ENCODE data around the gene HLA-DRB1.

HLA-DRB1 gene

GRCh38 chr6:32610682-32611296 lies 21.1 kb upstream of the HLA-DRB1 start:
- DNase-seq (ENCODE audit: insufficient read length, low spot score) (no peak), FAIRE-seq (peak; percentile 55)

DNA sequence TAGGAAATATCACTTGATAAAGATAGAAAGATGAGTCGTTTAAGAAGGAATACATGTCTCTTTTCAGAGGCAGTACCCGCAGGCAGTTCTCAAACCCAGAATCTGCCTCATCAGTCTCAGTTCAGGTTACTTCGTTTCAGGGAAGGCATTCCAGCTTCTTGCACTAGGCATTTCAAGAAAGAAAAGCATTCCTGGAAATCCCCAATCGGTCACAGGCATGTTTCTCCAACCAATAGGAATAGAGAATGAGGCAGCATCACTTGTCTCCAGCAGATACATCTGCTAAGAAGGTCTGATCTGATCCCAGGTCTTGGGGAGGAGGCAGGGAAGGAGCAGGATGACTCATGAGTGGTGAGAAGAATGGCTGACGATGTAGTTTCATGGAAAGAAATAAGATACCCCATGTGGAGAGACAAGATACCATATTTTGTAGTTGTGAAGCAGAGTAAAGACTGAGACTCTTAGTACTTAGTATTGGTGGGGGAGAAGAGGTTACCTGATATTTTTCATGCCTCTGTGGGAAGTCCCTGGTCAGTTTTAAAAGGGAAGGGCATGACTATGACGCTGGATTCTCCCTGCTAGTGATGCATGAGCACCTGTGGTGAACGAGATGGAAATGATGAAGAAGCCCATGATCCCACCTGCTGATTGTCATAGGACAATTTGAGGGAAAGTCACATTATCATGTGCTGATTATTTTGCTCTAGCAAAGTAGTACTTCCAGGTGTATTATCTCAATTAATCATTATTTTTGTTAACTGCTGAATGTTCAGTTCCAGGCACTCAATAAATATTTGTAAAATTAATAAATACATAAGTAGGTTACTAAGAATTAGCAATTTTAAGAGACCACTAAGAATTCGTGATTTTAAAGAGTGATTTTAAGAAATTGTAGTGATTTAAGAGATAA lies 20.3 kb upstream of the HLA-DRB1 start:
- TF ChIP-seq POLR2A (IDR thresholded peaks at IDR 0.05; ENCODE audit: low read depth, low read length) = peak; percentile 82
- TF ChIP-seq POU2F2 (IDR thresholded peaks at IDR 0.05; ENCODE audit: low read depth, low read length) = peak; percentile 56
- peak; percentile 79; the same call in 1 of the 2 replicates for TF ChIP-seq POLR2AphosphoS5 (IDR thresholded peaks at IDR 0.05; ENCODE audit: low read depth, low read length)
- no peak for TF ChIP-seq PAX5 (IDR thresholded peaks at IDR 0.05; ENCODE audit: insufficient read depth, low read length, severe bottlenecking)
- peak; percentile 73 for TF ChIP-seq TAF1 (IDR thresholded peaks at IDR 0.05; ENCODE audit: low read depth, low read length)
- TF ChIP-seq SPI1 (IDR thresholded peaks at IDR 0.05; ENCODE audit: low read depth, low read length) = peak; percentile 47; the same call in 1 of the 2 replicates
- FAIRE-seq (peak; percentile 99), DNase-seq (ENCODE audit: insufficient read length, low spot score) (peak; percentile 25)

More at GRCh38 chr6:32610682-32611296, 21.1 kb upstream of the HLA-DRB1 start:
- no peak for TF ChIP-seq POLR2A (IDR thresholded peaks at IDR 0.05; ENCODE audit: low read depth, low read length)
- TF ChIP-seq POLR2AphosphoS5 (IDR thresholded peaks at IDR 0.05; ENCODE audit: low read depth, low read length) = no peak
- TF ChIP-seq POU2F2 (IDR thresholded peaks at IDR 0.05; ENCODE audit: low read depth, low read length) = no peak
- no peak for TF ChIP-seq PAX5 (IDR thresholded peaks at IDR 0.05; ENCODE audit: insufficient read depth, low read length, severe bottlenecking)
- no peak for TF ChIP-seq TAF1 (IDR thresholded peaks at IDR 0.05; ENCODE audit: low read depth, low read length)
- TF ChIP-seq SPI1 (IDR thresholded peaks at IDR 0.05; ENCODE audit: low read depth, low read length) = no peak

- TF ChIP-seq SPI1 (IDR thresholded peaks at IDR 0.05; ENCODE audit: low read depth, low read length) (no peak), TAF1 (IDR thresholded peaks at IDR 0.05; ENCODE audit: low read depth, low read length) (no peak), POLR2AphosphoS5 (IDR thresholded peaks at IDR 0.05; ENCODE audit: low read depth, low read length) (no peak; the same call in 1 of the 2 replicates), POU2F2 (IDR thresholded peaks at IDR 0.05; ENCODE audit: low read depth, low read length) (no peak), PAX5 (IDR thresholded peaks at IDR 0.05; ENCODE audit: insufficient read depth, low read length, severe bottlenecking) (no peak), POLR2A (IDR thresholded peaks at IDR 0.05; ENCODE audit: low read depth, low read length) (no peak)
- FAIRE-seq (no peak), DNase-seq (ENCODE audit: insufficient read length, low spot score) (no peak)
Measured at GRCh38 chr6:32609391-32609730, 19.7 kb upstream of the HLA-DRB1 start.

- FAIRE-seq (peak; percentile 45), DNase-seq (ENCODE audit: insufficient read length, low spot score) (no peak)
- TF ChIP-seq POLR2AphosphoS5 (IDR thresholded peaks at IDR 0.05; ENCODE audit: low read depth, low read length) = no peak
- no peak for TF ChIP-seq SPI1 (IDR thresholded peaks at IDR 0.05; ENCODE audit: low read depth, low read length)
- no peak for TF ChIP-seq TAF1 (IDR thresholded peaks at IDR 0.05; ENCODE audit: low read depth, low read length)
- no peak for TF ChIP-seq POLR2A (IDR thresholded peaks at IDR 0.05; ENCODE audit: low read depth, low read length)
- no peak for TF ChIP-seq PAX5 (IDR thresholded peaks at IDR 0.05; ENCODE audit: insufficient read depth, low read length, severe bottlenecking)
- TF ChIP-seq POU2F2 (IDR thresholded peaks at IDR 0.05; ENCODE audit: low read depth, low read length) = no peak
Measured at GRCh38 chr6:32608362-32608761, 18.7 kb upstream of the HLA-DRB1 start.

- FAIRE-seq = no peak
- no peak for DNase-seq (ENCODE audit: insufficient read length, low spot score)
Measured at GRCh38 chr6:32607988-32608298, 18.3 kb upstream of the HLA-DRB1 start.

GRCh38 chr6:32607263-32607987 lies 17.8 kb upstream of the HLA-DRB1 start:
- TF ChIP-seq POLR2AphosphoS5 (IDR thresholded peaks at IDR 0.05; ENCODE audit: low read depth, low read length) (0 out of 2 replicates have a peak, but pooled peaks have one; percentile 38), PAX5 (IDR thresholded peaks at IDR 0.05; ENCODE audit: insufficient read depth, low read length, severe bottlenecking) (no peak)
- no peak for DNase-seq (ENCODE audit: insufficient read length, low spot score)
- FAIRE-seq = peak; percentile 86

More at GRCh38 chr6:32607988-32608298, 18.3 kb upstream of the HLA-DRB1 start:
- no peak for TF ChIP-seq PAX5 (IDR thresholded peaks at IDR 0.05; ENCODE audit: insufficient read depth, low read length, severe bottlenecking)
- TF ChIP-seq POLR2A (IDR thresholded peaks at IDR 0.05; ENCODE audit: low read depth, low read length) = no peak; the same call in 1 of the 2 replicates
- TF ChIP-seq POU2F2 (IDR thresholded peaks at IDR 0.05; ENCODE audit: low read depth, low read length) = no peak
- TF ChIP-seq TAF1 (IDR thresholded peaks at IDR 0.05; ENCODE audit: low read depth, low read length) = no peak
- no peak for TF ChIP-seq POLR2AphosphoS5 (IDR thresholded peaks at IDR 0.05; ENCODE audit: low read depth, low read length)
- TF ChIP-seq SPI1 (IDR thresholded peaks at IDR 0.05; ENCODE audit: low read depth, low read length) = no peak

DNA sequence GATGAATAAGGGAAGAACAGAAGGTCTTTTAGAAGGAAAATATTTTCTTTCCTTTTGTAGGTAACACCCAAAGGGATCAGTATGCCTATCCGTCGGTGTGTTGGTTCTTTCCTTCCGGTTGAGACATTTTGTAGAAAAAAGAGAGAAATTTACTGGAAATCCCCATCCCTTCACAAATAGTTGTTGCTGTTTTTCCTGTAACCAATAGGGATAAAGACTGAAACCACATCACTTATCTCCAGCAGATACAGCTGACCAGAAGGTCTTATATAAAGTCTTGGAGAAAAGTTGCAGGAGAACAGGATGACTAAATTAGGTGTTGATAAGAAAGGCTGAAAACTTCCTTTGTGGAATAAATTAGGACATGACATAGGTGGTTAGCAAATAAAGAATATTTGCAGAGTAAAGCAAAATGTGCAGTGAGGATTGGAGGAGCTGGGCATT lies 14.8 kb upstream of the HLA-DRB1 start:
- TF ChIP-seq POLR2A (IDR thresholded peaks at IDR 0.05; ENCODE audit: low read depth, low read length) (0 out of 2 replicates have a peak, but pooled peaks have one; percentile 14), SPI1 (IDR thresholded peaks at IDR 0.05; ENCODE audit: low read depth, low read length) (no peak), TAF1 (IDR thresholded peaks at IDR 0.05; ENCODE audit: low read depth, low read length) (no peak), POLR2AphosphoS5 (IDR thresholded peaks at IDR 0.05; ENCODE audit: low read depth, low read length) (0 out of 2 replicates have a peak, but pooled peaks have one; percentile 37), POU2F2 (IDR thresholded peaks at IDR 0.05; ENCODE audit: low read depth, low read length) (no peak)
- FAIRE-seq (peak; percentile 48), DNase-seq (ENCODE audit: insufficient read length, low spot score) (no peak)

DNA sequence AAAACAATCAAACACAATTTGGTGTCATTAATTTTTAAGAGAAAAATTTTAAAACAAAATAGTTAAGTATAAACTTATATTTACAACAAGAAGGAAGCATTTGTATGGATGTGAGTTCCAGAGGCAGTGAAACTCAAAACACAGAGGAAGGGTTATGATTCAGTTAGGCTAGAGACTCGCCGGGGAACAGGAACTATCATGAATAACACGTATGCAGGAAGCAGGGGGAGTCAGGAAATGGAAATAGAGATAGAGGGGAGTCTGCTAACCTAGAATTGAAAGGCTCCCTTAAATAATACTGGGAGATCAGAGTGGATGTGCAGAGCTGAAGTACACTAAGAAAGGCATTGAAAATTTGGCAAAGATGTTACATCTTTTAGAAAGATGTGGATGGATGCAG lies 14.2 kb upstream of the HLA-DRB1 start:
- no peak for FAIRE-seq
- no peak for DNase-seq (ENCODE audit: insufficient read length, low spot score)
- no peak for TF ChIP-seq PAX5 (IDR thresholded peaks at IDR 0.05; ENCODE audit: insufficient read depth, low read length, severe bottlenecking)
- TF ChIP-seq POLR2AphosphoS5 (IDR thresholded peaks at IDR 0.05; ENCODE audit: low read depth, low read length) = 0 out of 2 replicates have a peak, but pooled peaks have one; percentile 31
- 0 out of 2 replicates have a peak, but pooled peaks have one; percentile 6 for TF ChIP-seq SPI1 (IDR thresholded peaks at IDR 0.05; ENCODE audit: low read depth, low read length)

DNA sequence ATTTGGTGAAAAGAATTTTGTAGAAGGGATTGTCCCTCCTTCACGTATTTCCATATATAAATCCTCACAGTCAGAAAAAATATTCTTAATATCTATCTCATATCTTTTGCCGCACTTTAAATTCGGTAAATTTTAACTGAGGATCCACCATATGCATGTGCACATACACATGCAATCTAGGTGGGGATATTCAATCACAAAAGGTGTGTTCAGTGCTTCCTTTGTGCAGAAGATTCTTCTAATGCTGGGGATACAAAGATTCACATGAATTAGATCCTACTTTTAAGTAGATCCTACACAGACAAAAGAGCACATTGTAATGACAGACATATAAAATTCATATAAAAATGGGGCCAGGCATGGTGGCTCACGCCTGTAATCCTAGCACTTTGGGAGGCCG lies 13.6 kb upstream of the HLA-DRB1 start:
- no peak for DNase-seq (ENCODE audit: insufficient read length, low spot score)
- peak; percentile 48 for FAIRE-seq
- TF ChIP-seq POU2F2 (IDR thresholded peaks at IDR 0.05; ENCODE audit: low read depth, low read length) (no peak), TAF1 (IDR thresholded peaks at IDR 0.05; ENCODE audit: low read depth, low read length) (no peak), SPI1 (IDR thresholded peaks at IDR 0.05; ENCODE audit: low read depth, low read length) (no peak), PAX5 (IDR thresholded peaks at IDR 0.05; ENCODE audit: insufficient read depth, low read length, severe bottlenecking) (no peak), POLR2AphosphoS5 (IDR thresholded peaks at IDR 0.05; ENCODE audit: low read depth, low read length) (no peak), POLR2A (IDR thresholded peaks at IDR 0.05; ENCODE audit: low read depth, low read length) (no peak)
